Measurements from ENCODE around the gene FANCE.

The FANCE gene

GRCh38 chr6:35483490-35483889 is 31.4 kb downstream of the FANCE start:
- DNase-seq (ENCODE audit: extremely low read depth in 1 of 2, low read depth in 1 of 2) = no peak

- no peak for DNase-seq (ENCODE audit: extremely low read depth in 1 of 2, low read depth in 1 of 2)
These were observed 31.9 kb downstream of the FANCE start for GRCh38 chr6:35483893-35484645.

DNA sequence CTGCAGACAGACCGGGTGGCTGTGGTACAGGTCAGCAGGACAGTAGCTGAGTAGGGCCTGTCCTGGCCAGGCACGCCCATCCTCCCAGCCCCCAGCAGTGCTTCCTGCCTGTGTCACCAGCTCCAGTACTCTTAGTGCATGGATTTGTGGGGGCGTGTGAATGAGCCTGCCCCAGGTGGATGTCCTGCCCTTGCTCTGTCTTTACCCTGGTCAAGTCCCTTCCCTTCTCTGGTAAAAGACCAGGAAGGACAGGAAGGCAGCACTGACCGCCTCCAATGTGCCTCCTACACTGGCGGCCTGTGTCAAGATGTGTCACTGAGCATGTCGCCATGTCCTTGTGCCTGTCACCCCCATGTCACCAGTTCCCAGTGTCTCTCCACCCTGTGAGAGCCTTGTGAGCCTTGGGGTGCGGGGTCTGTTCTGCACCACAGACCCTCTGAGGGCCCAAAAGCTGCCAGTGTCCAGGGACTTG is 32.8 kb downstream of the FANCE start:
- DNase-seq (ENCODE audit: extremely low read depth in 1 of 2, low read depth in 1 of 2) = no peak

- no peak for DNase-seq (ENCODE audit: extremely low read depth in 1 of 2, low read depth in 1 of 2)
These were observed 33.3 kb downstream of the FANCE start for GRCh38 chr6:35485402-35485877.

GRCh38 chr6:35486005-35486925 is 34.1 kb downstream of the FANCE start:
- no peak for DNase-seq (ENCODE audit: extremely low read depth in 1 of 2, low read depth in 1 of 2)

- DNase-seq (ENCODE audit: extremely low read depth in 1 of 2, low read depth in 1 of 2) = no peak
These were observed 35.7 kb downstream of the FANCE start for GRCh38 chr6:35487658-35488516.

- no peak for DNase-seq (ENCODE audit: extremely low read depth in 1 of 2, low read depth in 1 of 2)
These were observed 36.4 kb downstream of the FANCE start for GRCh38 chr6:35488517-35488862.

DNA sequence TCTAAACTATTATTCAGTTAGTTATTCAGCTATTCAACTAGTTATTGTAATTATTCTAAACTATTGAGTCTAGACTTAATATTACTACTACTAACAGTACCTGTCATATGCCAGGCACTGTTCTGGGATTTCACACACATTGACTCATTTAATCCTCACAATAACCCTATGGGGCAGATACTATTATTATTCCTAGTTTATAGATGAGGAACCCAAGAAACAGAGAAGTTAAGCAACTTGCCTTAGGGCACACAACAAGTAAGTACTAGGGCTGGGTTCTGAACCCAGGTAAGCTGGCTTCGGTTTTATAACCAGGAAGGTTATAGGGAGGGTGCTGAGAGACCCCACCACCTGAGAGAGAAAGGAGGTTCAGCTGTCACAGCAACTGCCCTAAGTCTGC is 36.9 kb downstream of the FANCE start:
- no peak for DNase-seq (ENCODE audit: extremely low read depth in 1 of 2, low read depth in 1 of 2)

DNA sequence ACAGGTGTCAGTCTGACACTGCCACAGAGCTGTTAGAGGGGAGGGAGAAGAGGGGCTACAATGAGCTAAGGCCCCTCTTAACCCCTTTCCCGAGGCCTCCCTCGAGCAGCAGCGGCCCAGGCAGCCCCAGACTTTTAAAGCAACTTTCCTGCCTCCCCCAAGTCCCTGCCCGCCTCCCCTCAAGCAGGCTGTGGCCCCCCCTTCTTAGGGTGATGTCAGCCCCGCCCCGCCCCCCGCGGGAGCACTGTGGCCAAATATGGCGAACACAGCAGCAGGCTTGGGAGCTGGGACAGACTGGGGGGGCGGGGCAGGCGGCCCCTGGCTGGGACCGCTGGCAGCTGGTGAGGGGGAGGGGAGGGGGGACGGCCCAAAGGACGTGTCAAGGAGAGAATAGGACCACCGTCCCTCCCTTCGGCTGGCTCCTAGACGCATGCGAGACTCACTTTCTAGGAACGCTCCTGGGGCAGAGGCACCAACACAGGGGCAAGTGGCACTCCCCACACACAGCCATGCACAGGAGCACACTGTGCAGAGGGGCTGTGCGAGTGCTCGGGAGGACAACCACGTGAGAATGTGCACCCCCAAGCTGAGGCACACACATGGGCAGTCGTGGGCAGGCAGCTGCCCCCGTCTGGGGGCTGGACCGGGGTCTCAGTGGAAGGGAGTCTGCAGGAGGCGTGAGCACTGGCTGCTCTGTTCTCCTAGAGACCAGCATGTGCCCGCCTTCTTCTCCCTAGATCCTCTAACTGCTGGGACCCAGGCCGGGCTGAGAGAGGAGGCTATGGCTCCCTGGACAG is 38.1 kb downstream of the FANCE start:
- no peak for DNase-seq (ENCODE audit: extremely low read depth in 1 of 2, low read depth in 1 of 2)

GRCh38 chr6:35490821-35491557 is 38.9 kb downstream of the FANCE start:
- no peak for DNase-seq (ENCODE audit: extremely low read depth in 1 of 2, low read depth in 1 of 2)

- no peak for DNase-seq (ENCODE audit: extremely low read depth in 1 of 2, low read depth in 1 of 2)
These were observed 39.6 kb downstream of the FANCE start for GRCh38 chr6:35491558-35492257.

GRCh38 chr6:35492258-35492973 is 40.3 kb downstream of the FANCE start:
- DNase-seq (ENCODE audit: extremely low read depth in 1 of 2, low read depth in 1 of 2) = no peak

DNA sequence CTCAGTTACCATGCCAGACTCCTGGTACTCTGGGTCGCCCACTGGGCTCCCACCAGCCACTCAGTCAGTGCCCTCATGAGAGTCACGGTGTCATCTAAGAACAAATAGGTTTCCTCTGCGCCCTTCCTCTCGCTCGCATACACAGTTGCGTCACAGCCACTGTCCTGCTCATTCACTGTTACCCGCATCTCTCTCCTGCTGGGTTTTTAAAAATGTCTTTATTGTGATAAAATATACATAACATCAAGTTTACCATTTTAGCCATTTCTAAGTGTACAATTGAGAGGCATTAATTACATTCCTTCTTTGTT is 40.8 kb downstream of the FANCE start:
- no peak for DNase-seq (ENCODE audit: extremely low read depth in 1 of 2, low read depth in 1 of 2)

GRCh38 chr6:35493307-35493983 is 41.3 kb downstream of the FANCE start:
- DNase-seq (ENCODE audit: extremely low read depth in 1 of 2, low read depth in 1 of 2) = no peak

- DNase-seq (ENCODE audit: extremely low read depth in 1 of 2, low read depth in 1 of 2) = no peak
These were observed 42.0 kb downstream of the FANCE start for GRCh38 chr6:35494161-35494563.

DNA sequence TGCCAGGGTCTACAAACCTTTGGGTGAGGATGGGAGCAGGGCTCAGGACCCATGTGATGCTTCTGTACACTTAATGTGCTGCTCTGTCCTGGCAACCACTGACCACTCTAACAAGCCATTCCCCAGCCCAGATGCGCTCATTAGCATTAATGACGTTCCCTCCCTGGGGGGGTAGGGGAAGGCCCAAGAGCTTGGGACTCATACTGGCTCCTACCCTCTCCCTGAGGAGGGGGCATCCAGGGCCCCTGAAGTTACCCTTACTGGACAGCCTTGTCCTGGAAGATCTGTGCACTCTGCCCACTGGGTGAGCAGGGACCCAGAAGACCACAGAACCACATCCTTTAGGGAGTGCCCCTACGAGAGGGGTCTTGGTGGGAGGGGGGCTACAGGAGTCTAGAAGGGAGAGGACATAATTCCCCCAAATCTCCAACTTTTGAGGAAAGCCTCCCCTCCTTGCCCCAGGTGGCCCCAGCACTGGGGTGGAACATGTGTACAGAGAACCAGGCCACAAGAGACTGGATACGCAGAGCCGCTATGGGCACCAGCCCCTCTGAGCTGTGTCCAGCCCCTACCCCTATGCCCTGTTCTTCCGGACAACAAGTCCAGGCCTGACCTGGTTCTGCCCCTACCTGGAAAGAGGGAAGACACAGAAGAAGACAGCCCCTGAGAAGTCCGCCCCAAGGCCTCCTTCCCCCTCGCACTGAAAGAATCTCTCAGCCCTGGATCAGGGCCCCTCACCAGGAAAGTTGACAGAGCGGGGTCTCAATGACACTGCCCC is 43.3 kb downstream of the FANCE start:
- DNase-seq (ENCODE audit: extremely low read depth in 1 of 2, low read depth in 1 of 2) = no peak

Data from activated CD8-positive, alpha-beta memory T cell treated with anti-CD3 and anti-CD28 coated beads for 1 hour (primary cell).